Mesothelial cell of epicardium (in vitro differentiated cells): Measurements from ENCODE around the gene TMEFF1. TPM values are rescaled to one million over a fixed set of nuclear protein-coding genes. Genes with fewer than 3 reads are reported as not detected.

ENCODE experiments used
- DNase-seq, 2 experiments: peaks; one replicate each; pipeline ENCODE4 v3.0.0; 2021; ENCODE audit warnings: low spot score in 2 of 2; ENCODE audit not compliant: unreplicated experiment in 2 of 2
- H3K27ac Mint-ChIP-seq: 2 replicates; pipeline ENCODE4 v1.8.0; 2021; ENCODE audit warnings: mixed read lengths
- H3K27me3 Mint-ChIP-seq: 2 replicates; pipeline ENCODE4 v1.8.0; 2021; ENCODE audit warnings: low read depth, mixed read lengths
- H3K36me3 Mint-ChIP-seq: 2 replicates; pipeline ENCODE4 v1.8.0; 2021; ENCODE audit warnings: mixed read lengths
- H3K4me1 Mint-ChIP-seq: 2 replicates; pipeline ENCODE4 v1.8.0; 2021; ENCODE audit warnings: mixed read lengths
- H3K4me3 Mint-ChIP-seq: 2 replicates; pipeline ENCODE4 v1.8.0; 2021; ENCODE audit warnings: mild to moderate bottlenecking, moderate library complexity, mixed read lengths
- H3K9me3 Mint-ChIP-seq: 2 replicates; pipeline ENCODE4 v1.8.0; 2021; ENCODE audit warnings: mixed read lengths
- total RNA-seq: library from RNA; stranded (reverse); gene quantifications from 3 replicates; pipeline ENCODE4 v1.2.1, GENCODE V29; 2021
- TF ChIP-seq, protein P1 (sequence below): fragments of 200-600 bp; sonication (generic); IDR thresholded peaks from one replicate; pipeline ENCODE4 v1.5.0; 2021; ENCODE audit warnings: antibody characterized with exemption; ENCODE audit not compliant: unreplicated experiment

The TMEFF1 gene
- total RNA-seq, 1 donor from 2014 or later = 25.5 TPM

DNA sequence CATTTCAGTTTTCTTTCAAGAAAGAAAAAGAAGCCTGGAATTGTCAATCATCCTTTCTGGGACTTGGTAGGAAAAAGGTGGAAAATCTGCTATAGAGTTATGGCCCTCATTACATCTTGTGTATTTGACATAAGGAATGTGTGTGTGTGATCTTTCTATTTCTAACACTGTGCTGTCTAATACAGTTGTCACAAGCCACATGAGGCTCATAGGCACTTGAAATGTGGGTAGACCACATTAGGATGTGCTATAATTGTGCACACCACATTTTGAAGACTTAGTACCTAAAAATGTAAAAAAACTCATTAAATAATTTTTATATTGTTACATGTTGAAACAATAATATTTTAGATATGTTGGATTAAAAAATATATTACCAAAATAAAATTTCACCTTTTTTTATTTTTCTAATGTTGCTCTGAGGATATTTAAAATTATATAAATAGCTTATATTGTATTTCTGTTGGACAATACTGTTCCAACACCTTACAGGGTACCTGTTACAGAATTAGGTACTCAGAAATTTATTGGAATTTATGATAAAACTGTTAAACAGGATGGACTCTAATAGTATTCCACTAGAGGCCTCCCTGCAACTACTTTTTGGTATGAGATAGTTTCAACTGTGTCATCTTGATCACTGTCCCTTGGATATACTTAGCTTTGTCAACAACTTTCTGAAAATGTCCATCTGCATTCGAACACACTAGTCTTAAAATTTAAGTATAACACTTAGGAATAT, 27.6 kb upstream of the TMEFF1 start:
- DNase-seq = no peak
- Mint-ChIP-seq H3K4me1 (peaks cover 11% of the 10 kb centered on the region), H3K27ac (no peak overlapping the region), H3K4me3 (no peak overlapping the region), H3K27me3 (no peaks in the 10 kb centered on the region), H3K36me3 (peaks cover 20% of the 10 kb centered on the region), H3K9me3 (no peaks in the 10 kb centered on the region)
- TF ChIP-seq, protein P1, sequence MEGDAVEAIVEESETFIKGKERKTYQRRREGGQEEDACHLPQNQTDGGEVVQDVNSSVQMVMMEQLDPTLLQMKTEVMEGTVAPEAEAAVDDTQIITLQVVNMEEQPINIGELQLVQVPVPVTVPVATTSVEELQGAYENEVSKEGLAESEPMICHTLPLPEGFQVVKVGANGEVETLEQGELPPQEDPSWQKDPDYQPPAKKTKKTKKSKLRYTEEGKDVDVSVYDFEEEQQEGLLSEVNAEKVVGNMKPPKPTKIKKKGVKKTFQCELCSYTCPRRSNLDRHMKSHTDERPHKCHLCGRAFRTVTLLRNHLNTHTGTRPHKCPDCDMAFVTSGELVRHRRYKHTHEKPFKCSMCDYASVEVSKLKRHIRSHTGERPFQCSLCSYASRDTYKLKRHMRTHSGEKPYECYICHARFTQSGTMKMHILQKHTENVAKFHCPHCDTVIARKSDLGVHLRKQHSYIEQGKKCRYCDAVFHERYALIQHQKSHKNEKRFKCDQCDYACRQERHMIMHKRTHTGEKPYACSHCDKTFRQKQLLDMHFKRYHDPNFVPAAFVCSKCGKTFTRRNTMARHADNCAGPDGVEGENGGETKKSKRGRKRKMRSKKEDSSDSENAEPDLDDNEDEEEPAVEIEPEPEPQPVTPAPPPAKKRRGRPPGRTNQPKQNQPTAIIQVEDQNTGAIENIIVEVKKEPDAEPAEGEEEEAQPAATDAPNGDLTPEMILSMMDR = no peak

DNA sequence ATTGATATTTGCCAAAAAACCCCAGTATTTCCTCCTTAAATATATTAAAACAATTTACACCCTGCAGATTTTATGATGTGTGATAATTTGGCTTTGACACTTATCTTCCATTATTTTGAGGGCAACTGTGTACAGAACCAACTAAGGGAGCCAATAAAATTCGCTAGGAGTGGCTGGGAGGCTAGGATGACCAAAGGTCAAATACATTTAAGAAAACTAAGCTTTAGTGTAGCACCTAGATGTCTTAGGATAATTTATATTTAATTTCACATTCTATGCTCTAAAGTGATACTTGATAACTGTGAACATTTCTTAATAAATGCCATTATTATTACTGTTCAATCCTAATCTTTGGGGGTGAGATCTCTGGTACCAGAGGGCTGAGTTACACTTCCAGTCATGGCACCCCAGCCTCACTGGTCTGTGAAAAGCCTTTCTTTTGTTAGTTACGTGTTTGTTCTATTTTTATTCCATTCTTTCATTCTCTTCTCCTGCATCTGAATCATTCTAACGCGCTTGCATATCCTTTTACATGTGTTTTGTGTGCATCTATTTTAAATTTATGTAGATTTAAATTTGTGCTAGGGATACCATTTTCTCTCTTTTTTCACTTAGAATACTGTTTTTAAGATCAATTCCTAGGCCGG, 26.9 kb upstream of the TMEFF1 start:
- H3K4me1 Mint-ChIP-seq = peaks cover 11% of the 10 kb centered on the region

DNA sequence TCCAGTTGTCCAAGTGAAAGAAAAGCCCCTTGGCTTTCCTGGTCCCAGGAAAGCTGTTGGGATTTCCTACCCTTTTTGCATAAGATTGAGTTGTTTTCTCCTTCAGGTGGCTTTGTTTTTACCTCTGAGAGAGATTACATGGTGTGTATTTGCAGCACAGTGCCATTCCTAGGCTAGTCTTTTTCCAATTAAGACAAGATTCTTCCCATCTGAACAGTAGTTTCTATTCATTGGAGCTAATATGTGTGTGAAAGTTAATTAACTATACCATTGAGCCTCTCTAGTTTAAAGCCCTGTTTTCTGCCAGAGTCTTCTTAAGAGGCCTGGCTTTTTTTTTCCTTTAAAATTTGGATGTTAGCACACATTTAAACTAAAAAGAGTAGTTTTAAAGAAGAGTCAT, 25.9 kb upstream of the TMEFF1 start:
- Mint-ChIP-seq H3K4me1 (peaks cover 11% of the 10 kb centered on the region), H3K27me3 (no peaks in the 10 kb centered on the region), H3K4me3 (no peak overlapping the region), H3K27ac (no peak overlapping the region), H3K36me3 (peaks cover 30% of the 10 kb centered on the region), H3K9me3 (no peaks in the 10 kb centered on the region)
- TF ChIP-seq, protein P1 = no peak
- DNase-seq = no peak

More for the DNA sequence above, 26.9 kb upstream of the TMEFF1 start:
- H3K4me3 Mint-ChIP-seq = no peak overlapping the region
- H3K9me3 Mint-ChIP-seq = no peaks in the 10 kb centered on the region
- peaks cover 26% of the 10 kb centered on the region for H3K36me3 Mint-ChIP-seq
- no peaks in the 10 kb centered on the region for H3K27me3 Mint-ChIP-seq
- no peak for DNase-seq
- TF ChIP-seq, protein P1 = no peak
- H3K27ac Mint-ChIP-seq = no peak overlapping the region

DNA sequence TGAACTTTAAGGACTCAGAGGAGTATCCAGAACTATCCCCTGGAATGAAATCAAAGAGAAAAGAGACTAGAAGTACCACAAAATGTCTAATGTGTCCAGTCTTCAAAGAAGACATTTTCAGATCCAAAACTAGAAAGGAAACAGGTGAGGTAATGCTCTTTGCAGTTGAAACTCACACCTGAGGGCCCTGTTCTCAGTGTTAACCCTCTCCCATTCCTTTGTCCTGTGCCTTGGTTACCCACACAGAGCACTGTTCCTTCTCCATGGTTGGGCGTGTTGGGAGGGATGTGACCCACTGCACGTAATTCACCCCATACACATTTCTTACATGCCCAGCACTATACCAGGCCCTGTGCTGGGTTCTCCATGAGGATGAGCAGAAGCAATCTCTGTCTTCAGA, 24.7 kb upstream of the TMEFF1 start:
- no peak overlapping the region for H3K27ac Mint-ChIP-seq
- DNase-seq = no peak
- no peaks in the 10 kb centered on the region for H3K27me3 Mint-ChIP-seq
- no peak overlapping the region for H3K4me3 Mint-ChIP-seq
- no peaks in the 10 kb centered on the region for H3K9me3 Mint-ChIP-seq
- H3K36me3 Mint-ChIP-seq = peaks cover 36% of the 10 kb centered on the region
- TF ChIP-seq, protein P1 = no peak
- peaks cover 11% of the 10 kb centered on the region for H3K4me1 Mint-ChIP-seq

DNA sequence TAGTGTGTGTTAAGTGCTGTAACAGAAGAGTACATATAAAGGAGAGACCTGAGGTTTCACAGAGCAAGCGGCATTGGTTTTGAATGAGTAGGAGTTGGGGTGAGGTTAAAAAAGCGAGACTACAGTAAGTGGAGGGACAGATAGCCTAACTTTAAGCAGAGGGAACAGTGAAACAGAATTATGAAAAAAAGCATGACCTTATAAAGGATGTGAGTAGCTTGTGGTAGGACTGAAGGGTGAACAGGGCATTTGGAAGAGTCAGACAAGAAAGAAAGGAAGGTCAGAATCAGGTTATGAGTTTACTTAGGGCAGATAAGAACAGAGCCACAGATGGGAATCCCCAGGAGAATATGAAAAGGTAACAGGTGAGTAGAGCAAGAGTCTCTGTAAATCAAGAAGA, 23.5 kb upstream of the TMEFF1 start:
- no peak for DNase-seq
- no peaks in the 10 kb centered on the region for H3K9me3 Mint-ChIP-seq
- no peak overlapping the region for H3K27ac Mint-ChIP-seq
- no peaks in the 10 kb centered on the region for H3K27me3 Mint-ChIP-seq
- H3K36me3 Mint-ChIP-seq = peaks cover 45% of the 10 kb centered on the region
- TF ChIP-seq, protein P1 = no peak
- H3K4me1 Mint-ChIP-seq = peaks cover 1% of the 10 kb centered on the region
- no peak overlapping the region for H3K4me3 Mint-ChIP-seq
